Suppressor macrophage treated with lipopolysaccharide for 4 hours (primary cell): ENCODE results near the gene MSI2.

Experiments used
- DNase-seq: peaks from one replicate; pipeline ENCODE4 v3.0.0-alpha.2; 2020

MSI2 gene

DNA sequence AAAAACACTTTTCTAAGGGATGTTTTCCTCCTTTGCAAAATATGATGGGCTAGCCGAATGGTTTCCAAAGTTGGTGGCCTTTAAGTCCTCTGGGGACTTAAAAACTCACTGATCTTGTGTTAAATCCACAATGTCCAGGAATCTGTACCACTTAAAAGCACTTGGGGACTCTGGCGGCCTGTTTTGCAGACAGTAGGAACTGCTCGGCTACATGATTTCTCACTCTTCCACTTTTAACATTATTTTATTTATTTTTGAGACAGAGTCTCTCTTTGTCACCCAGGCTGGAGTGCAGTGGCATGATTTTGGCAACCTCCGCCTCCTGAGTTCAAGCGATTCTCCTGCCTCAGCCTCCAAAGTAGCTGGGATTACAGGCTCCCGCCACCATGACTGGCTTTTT is 9.1 kb upstream of the MSI2 start:
- no peak for DNase-seq

DNA sequence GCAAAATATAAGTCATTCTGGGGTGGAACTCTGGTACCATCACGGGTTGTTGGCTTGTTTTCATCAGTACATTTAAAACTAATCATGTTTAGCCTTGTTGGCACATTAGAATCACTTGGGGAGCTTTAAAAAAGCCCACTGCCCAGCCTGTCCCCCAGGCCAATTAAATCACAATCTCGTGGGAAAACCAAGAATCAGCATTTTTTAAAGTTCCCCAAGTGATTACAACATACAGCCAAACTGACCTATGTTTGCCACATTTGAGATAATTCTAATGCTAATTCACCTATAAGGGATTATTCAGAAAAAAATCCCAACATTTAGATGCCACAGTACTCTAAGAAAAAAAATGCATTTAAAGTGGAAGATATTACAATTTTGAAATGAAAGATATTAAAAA is 8.4 kb upstream of the MSI2 start:
- DNase-seq: no peak

- no peak for DNase-seq
Measured at GRCh38 chr17:57249520-57249919, 6.8 kb upstream of the MSI2 start.

DNA sequence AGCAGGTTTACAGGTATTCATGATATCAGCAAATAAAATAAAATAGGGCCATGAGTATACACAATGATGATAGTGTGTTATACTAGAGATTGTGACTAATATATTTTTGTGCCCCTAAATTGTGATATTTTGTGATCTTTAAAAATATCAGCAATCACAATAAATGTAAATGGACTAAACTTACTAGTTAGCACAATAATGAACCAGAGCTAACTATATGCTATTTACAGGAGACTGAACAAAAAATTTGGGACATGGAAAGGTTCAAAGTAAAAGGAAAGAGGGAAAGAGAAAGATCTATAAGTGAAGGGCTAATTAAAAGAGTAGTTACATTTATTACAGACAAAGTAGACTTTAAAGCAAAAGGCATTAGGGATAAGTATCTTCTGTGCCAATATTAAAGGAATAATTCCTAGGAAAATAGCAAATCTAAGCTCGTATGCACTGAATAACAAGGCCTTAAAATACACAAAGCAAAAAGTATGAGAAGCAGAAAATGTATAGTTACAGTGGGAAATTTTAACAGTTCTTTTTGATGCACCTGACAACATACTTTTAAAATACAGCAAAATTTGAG is 5.0 kb upstream of the MSI2 start:
- DNase-seq: no peak

GRCh38 chr17:57253362-57254065 is 2.8 kb upstream of the MSI2 start:
- DNase-seq: no peak

- DNase-seq: no peak
Measured at GRCh38 chr17:57255182-57255775, 1.0 kb upstream of the MSI2 start.

DNA sequence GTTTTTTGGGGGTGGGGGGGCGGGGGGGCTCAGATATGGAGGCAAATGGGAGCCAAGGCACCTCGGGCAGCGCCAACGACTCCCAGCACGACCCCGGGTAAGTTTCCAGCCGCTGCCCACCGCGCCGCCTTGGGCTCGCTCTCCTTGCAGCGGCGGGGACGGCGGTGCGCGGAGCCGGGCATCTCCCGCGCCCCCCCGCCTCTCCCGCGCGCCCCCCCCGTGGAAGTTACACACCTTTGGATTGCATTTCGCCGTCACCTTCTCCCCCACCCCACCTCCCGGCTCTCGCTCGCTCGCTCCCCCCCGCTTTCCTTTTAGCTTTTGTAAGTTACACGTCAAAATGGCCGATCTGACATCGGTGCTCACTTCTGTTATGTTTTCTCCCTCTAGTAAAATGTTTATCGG is 387 bp downstream of the MSI2 start:
- DNase-seq: peak; percentile 18

- DNase-seq: no peak
Measured at GRCh38 chr17:57257195-57257894, 1.0 kb downstream of the MSI2 start.

- peak; percentile 11 for DNase-seq
Measured at GRCh38 chr17:57257895-57258851, 1.9 kb downstream of the MSI2 start.

DNA sequence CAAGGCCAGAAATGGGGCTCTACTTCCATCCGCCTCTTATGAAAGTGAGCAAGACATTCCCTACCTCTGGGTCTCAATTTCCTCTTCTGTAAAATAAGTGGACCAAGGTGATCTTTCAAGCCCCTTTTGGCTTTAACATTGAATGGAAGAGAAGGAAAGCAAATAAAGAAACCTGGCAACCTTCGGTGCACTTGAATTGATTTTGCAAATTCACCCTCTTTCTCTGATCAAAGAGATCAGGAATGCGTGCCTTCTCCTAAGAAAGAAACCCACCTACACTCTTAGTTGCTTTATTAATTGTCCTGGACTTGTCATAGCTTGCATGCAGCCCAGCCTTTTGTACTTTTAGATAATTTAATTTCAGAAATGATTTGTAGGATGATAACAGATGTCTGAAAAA is 3.0 kb downstream of the MSI2 start:
- no peak for DNase-seq

DNA sequence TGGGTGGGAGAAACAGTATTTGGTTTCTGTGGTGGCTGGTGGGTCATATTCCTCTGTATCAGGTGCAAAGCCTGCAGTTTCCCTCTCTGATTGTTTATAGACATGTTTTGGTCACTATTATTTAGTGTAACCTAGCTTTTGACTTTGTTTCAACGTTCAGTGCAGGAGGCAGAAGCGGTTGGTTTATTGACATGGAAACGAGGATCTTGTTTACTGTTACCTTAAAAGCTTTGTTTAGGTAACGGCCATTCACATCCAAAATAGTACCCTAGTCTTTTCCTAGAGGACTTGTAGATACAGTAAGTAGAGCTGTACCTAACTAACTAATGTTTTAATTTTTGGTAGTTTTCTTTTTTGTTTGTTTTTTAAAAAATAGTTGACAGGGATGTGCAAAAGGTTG is 3.5 kb downstream of the MSI2 start:
- DNase-seq: no peak

DNA sequence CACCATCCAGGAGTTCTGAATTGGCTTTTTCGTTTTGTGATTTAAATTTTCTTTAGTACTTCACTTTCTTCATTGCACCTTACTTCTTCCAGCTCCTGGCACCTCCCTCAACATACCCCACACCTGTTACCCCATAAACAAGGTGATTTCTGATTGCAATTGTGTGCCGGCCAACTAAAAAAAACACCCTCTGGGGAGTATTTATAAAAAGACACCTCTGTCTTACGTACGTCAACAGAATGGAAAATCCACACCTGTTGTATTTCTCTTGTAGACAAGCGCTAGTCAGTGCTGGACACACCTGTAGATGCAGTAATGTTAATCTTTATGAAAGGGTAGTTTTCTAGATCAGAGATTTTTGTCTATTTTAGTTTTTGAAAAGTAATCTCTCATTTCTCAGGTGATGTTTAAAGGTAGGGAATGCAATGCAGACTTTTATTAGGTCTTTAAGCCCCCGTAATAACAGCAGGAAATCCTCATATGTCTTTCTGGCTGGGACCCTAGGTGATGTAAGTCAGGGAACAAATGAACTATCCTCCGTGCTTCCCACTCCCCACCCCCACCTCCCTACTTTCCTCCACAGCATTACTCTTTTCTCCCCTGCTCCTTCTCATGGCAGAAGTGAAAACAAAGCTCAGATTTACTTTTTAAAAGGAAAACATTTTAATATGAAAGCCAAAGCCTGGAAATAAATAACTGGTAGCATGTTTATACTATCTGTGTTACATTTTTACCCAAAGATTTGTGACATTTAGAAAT is 4.2 kb downstream of the MSI2 start:
- DNase-seq: no peak

- DNase-seq: no peak
Measured at GRCh38 chr17:57261084-57261461, 4.8 kb downstream of the MSI2 start.

GRCh38 chr17:57262557-57262956 is 6.2 kb downstream of the MSI2 start:
- DNase-seq: no peak

GRCh38 chr17:57264250-57264649 is 7.9 kb downstream of the MSI2 start:
- no peak for DNase-seq

GRCh38 chr17:57264776-57265175 is 8.5 kb downstream of the MSI2 start:
- DNase-seq: no peak

DNA sequence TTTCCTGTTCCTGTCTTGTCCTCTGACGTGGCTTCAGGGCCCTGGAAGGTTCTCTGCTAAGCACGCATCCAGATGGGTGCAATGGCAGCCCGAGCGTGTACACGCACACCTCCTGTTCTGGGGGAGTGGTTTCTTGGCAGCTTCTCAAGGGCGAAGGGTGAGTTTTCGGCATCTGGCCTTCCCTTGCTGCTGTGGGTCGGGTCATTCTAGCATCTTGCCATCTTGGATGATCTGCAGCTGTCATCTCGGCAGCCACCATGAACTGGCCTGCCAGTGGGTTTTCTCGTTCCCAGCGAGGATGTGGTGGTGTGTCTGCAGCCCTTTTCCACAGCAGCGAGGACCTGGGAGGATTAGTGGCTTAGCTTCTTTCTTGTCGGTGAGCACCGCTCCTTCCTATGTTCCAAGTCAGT is 10.6 kb downstream of the MSI2 start:
- DNase-seq: no peak

GRCh38 chr17:57268181-57268580 is 11.9 kb downstream of the MSI2 start:
- DNase-seq: no peak

GRCh38 chr17:57269052-57269451 is 12.7 kb downstream of the MSI2 start:
- no peak for DNase-seq

DNA sequence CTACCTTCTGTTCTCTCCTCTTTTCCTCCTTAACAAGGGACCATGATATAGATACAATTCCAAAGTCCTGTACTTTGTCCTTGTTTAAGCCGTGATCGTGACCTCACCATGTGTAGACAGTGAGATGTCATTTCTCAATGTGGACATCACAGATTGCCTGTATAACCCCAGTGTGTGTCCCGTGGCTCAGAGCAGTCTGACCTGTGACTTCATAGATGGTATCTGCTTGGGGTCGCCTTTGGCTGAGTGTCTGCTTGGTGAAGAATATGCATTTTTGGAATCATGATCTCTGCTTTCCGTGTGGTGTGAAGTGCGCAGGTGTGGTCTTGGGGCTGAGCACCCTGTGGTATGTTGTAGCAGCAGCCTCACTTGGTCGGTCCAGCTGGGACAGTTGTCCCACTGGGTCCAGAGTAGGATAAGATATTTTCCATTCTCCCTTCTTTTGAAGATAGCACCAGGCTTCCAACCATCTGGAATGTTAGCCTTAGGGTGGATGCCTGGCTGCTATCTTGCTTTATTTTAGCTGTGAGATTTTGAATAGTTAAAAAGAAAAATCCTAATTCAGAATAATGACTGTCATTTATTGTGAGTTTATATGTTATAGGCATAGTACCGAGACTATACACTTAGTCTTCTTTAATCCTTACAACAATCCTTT is 13.4 kb downstream of the MSI2 start:
- no peak for DNase-seq

GRCh38 chr17:57270801-57271245 is 14.5 kb downstream of the MSI2 start:
- no peak for DNase-seq
